GM10847 (cell line): ENCODE results near the gene SH3TC2.

Experiments used
- POLR2A ChIP-seq: IDR thresholded peaks from 2 replicates; pipeline ENCODE4 v1.6.1; 2011; ENCODE audit not compliant: insufficient read length; ENCODE audit errors: extremely low read depth

Gene SH3TC2

GRCh38 chr5:149041242-149041641, 21.6 kb downstream of the SH3TC2 start:
- no peak for TF ChIP-seq POLR2A

GRCh38 chr5:149040421-149040820, 22.4 kb downstream of the SH3TC2 start:
- no peak for TF ChIP-seq POLR2A

GRCh38 chr5:149039506-149039905, 23.4 kb downstream of the SH3TC2 start:
- no peak for TF ChIP-seq POLR2A

GRCh38 chr5:149038336-149039080, 24.4 kb downstream of the SH3TC2 start:
- TF ChIP-seq POLR2A = no peak

GRCh38 chr5:149037817-149038216, 25.0 kb downstream of the SH3TC2 start:
- no peak for TF ChIP-seq POLR2A

GRCh38 chr5:149036970-149037369, 25.9 kb downstream of the SH3TC2 start:
- no peak for TF ChIP-seq POLR2A

GRCh38 chr5:149036168-149036567, 26.7 kb downstream of the SH3TC2 start:
- no peak for TF ChIP-seq POLR2A

- no peak for TF ChIP-seq POLR2A
These were observed 27.5 kb downstream of the SH3TC2 start for GRCh38 chr5:149035372-149035790.

GRCh38 chr5:149030838-149031397, 31.9 kb downstream of the SH3TC2 start:
- no peak for TF ChIP-seq POLR2A

- no peak for TF ChIP-seq POLR2A
These were observed 32.5 kb downstream of the SH3TC2 start for GRCh38 chr5:149030392-149030791.

GRCh38 chr5:149028984-149029383, 33.9 kb downstream of the SH3TC2 start:
- no peak for TF ChIP-seq POLR2A

- TF ChIP-seq POLR2A = no peak
These were observed 34.7 kb downstream of the SH3TC2 start for GRCh38 chr5:149028161-149028560.

GRCh38 chr5:149027636-149028035, 35.2 kb downstream of the SH3TC2 start:
- no peak for TF ChIP-seq POLR2A

GRCh38 chr5:149024943-149025342, 37.9 kb downstream of the SH3TC2 start:
- TF ChIP-seq POLR2A = no peak

- TF ChIP-seq POLR2A = no peak
These were observed 38.4 kb downstream of the SH3TC2 start for GRCh38 chr5:149024477-149024876.

GRCh38 chr5:149022200-149022599, 40.7 kb downstream of the SH3TC2 start:
- TF ChIP-seq POLR2A = no peak

- no peak for TF ChIP-seq POLR2A
These were observed 43.2 kb downstream of the SH3TC2 start for GRCh38 chr5:149019679-149020078.

GRCh38 chr5:149018909-149019443, 43.9 kb downstream of the SH3TC2 start:
- no peak for TF ChIP-seq POLR2A
